HG03159 (cell line): ENCODE measurements around the gene TRPM3.

Experiments
- ATAC-seq: cut with Tn5 transposase; IDR thresholded peaks from one replicate; pipeline ENCODE4 v1.9.1; 2021; ENCODE audit warnings: mild to moderate bottlenecking, moderate library complexity; ENCODE audit not compliant: unreplicated experiment

Gene TRPM3

GRCh38 chr9:70564468-70565335 is 556.7 kb downstream of the TRPM3 start:
- ATAC-seq = no peak

GRCh38 chr9:70563431-70564204 is 557.8 kb downstream of the TRPM3 start:
- ATAC-seq = peak; percentile 99

GRCh38 chr9:70563010-70563409 is 558.4 kb downstream of the TRPM3 start:
- ATAC-seq = no peak

- ATAC-seq = no peak
Observed at GRCh38 chr9:70561786-70562395, 559.5 kb downstream of the TRPM3 start.

GRCh38 chr9:70561111-70561510 is 560.3 kb downstream of the TRPM3 start:
- no peak for ATAC-seq

- no peak for ATAC-seq
Observed at GRCh38 chr9:70559102-70559501, 562.3 kb downstream of the TRPM3 start.

GRCh38 chr9:70557661-70558369 is 563.6 kb downstream of the TRPM3 start:
- ATAC-seq = peak; percentile 99

GRCh38 chr9:70556771-70557170 is 564.6 kb downstream of the TRPM3 start:
- no peak for ATAC-seq

- no peak for ATAC-seq
Observed at GRCh38 chr9:70554881-70555280, 566.5 kb downstream of the TRPM3 start.

GRCh38 chr9:70553707-70554673 is 567.4 kb downstream of the TRPM3 start:
- ATAC-seq = no peak

- ATAC-seq = no peak
Observed at GRCh38 chr9:70552561-70552960, 568.9 kb downstream of the TRPM3 start.

GRCh38 chr9:70551801-70552200 is 569.6 kb downstream of the TRPM3 start:
- ATAC-seq = no peak

- ATAC-seq = no peak
Observed at GRCh38 chr9:70551396-70551795, 570.0 kb downstream of the TRPM3 start.

- no peak for ATAC-seq
Observed at GRCh38 chr9:70549926-70550325, 571.5 kb downstream of the TRPM3 start.

GRCh38 chr9:70542311-70542931 is 579.0 kb downstream of the TRPM3 start:
- no peak for ATAC-seq

GRCh38 chr9:70540016-70540415 is 581.4 kb downstream of the TRPM3 start:
- ATAC-seq = no peak

- ATAC-seq = no peak
Observed at GRCh38 chr9:70539526-70539925, 581.9 kb downstream of the TRPM3 start.

- no peak for ATAC-seq
Observed at GRCh38 chr9:70539001-70539400, 582.4 kb downstream of the TRPM3 start.

GRCh38 chr9:70537084-70537483 is 584.3 kb downstream of the TRPM3 start:
- no peak for ATAC-seq
